PC-9 (cell line): ENCODE measurements around the gene KLC1. TPM values are rescaled to one million over a fixed set of nuclear protein-coding genes. Genes with fewer than 3 reads are reported as not detected.

Experiments
- BruUV-seq: library from RNA; stranded (reverse); fragments of 400-500 nt; replicated peaks from 2 replicates; lab custom pipeline; 2021; lab: Mats Ljungman, UMichigan
- CTCF ChIA-PET: fragments of 300-600 bp; sonication (Branson Sonifier 250); formaldehyde crosslinking; loops from one replicate; lab custom pipeline; 2022; ENCODE audit warnings: antibody characterized with exemption; lab: Charles Lee
- POLR2A ChIA-PET: fragments of 300-600 bp; sonication (Branson Sonifier 250); formaldehyde crosslinking; loops from one replicate; lab custom pipeline; 2022; ENCODE audit warnings: antibody characterized with exemption; ENCODE audit not compliant: unreplicated experiment; lab: Charles Lee
- DNase-seq, 2 experiments: peaks; one replicate each; pipeline versions ENCODE4 v3.0.0 to v3.0.0-alpha.2; 2015 to 2022; ENCODE audit warnings: mixed read lengths in 1 of 2
- H2AFZ ChIP-seq: fragments of 200-600 bp; sonication (generic); 2 replicates; pipeline ENCODE4 v1.8.1; 2017; ENCODE audit warnings: antibody characterized with exemption
- H3F3A ChIP-seq: fragments of 200-600 bp; sonication (generic); 2 replicates; pipeline ENCODE4 v1.8.1; 2017; ENCODE audit warnings: antibody characterized with exemption, mild to moderate bottlenecking, low read depth; ENCODE audit not compliant: insufficient read depth
- H3K27ac ChIP-seq: fragments of 200-600 bp; sonication (generic); 2 replicates; pipeline ENCODE4 v1.6.1; 2016; ENCODE audit warnings: mixed run types
- H3K27me3 ChIP-seq: fragments of 200-600 bp; sonication (generic); 2 replicates; pipeline ENCODE4 v1.6.1; 2016; ENCODE audit warnings: low read depth, mixed run types; ENCODE audit not compliant: insufficient read depth
- H3K36me3 ChIP-seq: fragments of 200-600 bp; sonication (generic); 2 replicates; pipeline ENCODE4 v1.6.1; 2016; ENCODE audit warnings: low read depth, mixed run types
- H3K4me1 ChIP-seq: fragments of 200-600 bp; sonication (generic); replicated peaks from 2 replicates; pipeline ENCODE4 v1.6.1; 2016; ENCODE audit warnings: mixed run types; ENCODE audit not compliant: insufficient read depth
- H3K4me2 ChIP-seq: fragments of 200-600 bp; sonication (generic); 2 replicates; pipeline ENCODE4 v1.6.1; 2017; ENCODE audit warnings: mixed run types
- H3K4me3 ChIP-seq: fragments of 200-600 bp; sonication (generic); 2 replicates; pipeline ENCODE4 v1.6.1; 2016; ENCODE audit warnings: mixed run types
- H3K79me2 ChIP-seq: fragments of 200-600 bp; sonication (generic); 2 replicates; pipeline ENCODE4 v1.6.1; 2017; ENCODE audit warnings: low read depth, mixed run types
- H3K9me2 ChIP-seq: fragments of 200-600 bp; sonication (generic); 2 replicates; pipeline ENCODE4 v1.8.1; 2017; ENCODE audit warnings: mild to moderate bottlenecking; ENCODE audit not compliant: insufficient read depth
- H3K9me3 ChIP-seq: fragments of 200-600 bp; sonication (generic); 2 replicates; pipeline ENCODE4 v1.8.1; 2016; ENCODE audit warnings: low read depth; ENCODE audit not compliant: insufficient read depth
- H4K20me1 ChIP-seq: fragments of 200-600 bp; sonication (generic); 2 replicates; pipeline ENCODE4 v1.8.1; 2017; ENCODE audit not compliant: insufficient read depth
- CTCF ChIP-seq: fragments of 200-600 bp; sonication (generic); conservative IDR thresholded peaks from 2 replicates; pipeline ENCODE4 v1.6.1; 2017; ENCODE audit warnings: mixed run types, antibody characterized with exemption, mild to moderate bottlenecking, moderate library complexity
- EZH2 ChIP-seq: fragments of 200-600 bp; sonication (generic); IDR thresholded peaks from 2 replicates; pipeline ENCODE4 v1.8.0; 2017; ENCODE audit warnings: antibody characterized with exemption, low read depth
- intact Hi-C: fragments of 100-400 bp; cut with micrococcal nuclease; formaldehyde crosslinking; loops from one replicate; pipeline ENCODE4 v1.10.0; 2022; ENCODE audit not compliant: unreplicated experiment
- total RNA-seq: library from RNA; stranded (reverse); gene quantifications from 2 replicates; pipeline ENCODE4 v1.2.3, GENCODE V29; 2021

The KLC1 gene
- total RNA-seq, 1 experiment from 2014 or later, result 254 TPM

DNA sequence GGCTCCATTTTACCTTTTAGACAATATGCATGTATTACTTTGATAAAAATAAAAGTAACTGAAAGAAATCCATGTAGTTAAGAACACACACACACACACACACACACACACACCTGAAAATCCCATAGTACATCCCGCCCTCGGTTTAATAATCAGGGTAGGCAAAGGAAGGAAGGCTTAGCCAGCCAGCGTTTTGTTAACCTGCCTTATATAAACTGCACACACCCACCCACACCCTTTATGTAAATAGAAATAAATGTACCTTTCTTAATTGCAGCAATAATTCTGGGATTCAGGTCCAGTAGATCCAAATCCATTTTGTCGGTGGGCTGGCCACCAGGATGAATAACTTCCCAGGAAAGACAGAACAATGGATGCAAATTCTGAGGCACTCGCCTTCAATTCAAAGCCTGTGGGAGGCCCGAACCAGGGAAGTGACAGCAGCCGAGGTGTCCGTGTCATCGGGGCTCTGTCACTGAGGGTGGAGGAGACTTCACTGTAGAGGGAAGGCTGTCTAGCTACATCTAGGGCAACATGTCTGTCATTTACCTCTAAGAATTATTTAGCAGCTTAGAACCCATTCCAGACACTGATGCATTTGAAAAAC lies 81.9 kb downstream of the KLC1 start:
- Histone ChIP-seq H3K9me3 (no peaks in the 10 kb centered on the region), H3K9me2 (no peaks in the 10 kb centered on the region), H3K79me2 (peaks cover 24% of the 10 kb centered on the region), H4K20me1 (no peaks in the 10 kb centered on the region; the same call in 1 of the 2 replicates), H3K27me3 (no peaks in the 10 kb centered on the region), H3K36me3 (peaks cover 21% of the 10 kb centered on the region; the same call in 1 of the 2 replicates), H3K4me3 (no peak overlapping the region), H3K4me1 (peaks cover 17% of the 10 kb centered on the region), H3K4me2 (no peak overlapping the region), H3K27ac (no peak overlapping the region), H3F3A (peaks cover 60% of the 10 kb centered on the region; the same call in 1 of the 2 replicates), H2AFZ (no peak overlapping the region)
- ChIA-PET POLR2A (no interaction called here), CTCF (no interaction called here)
- DNase-seq, result no peak
- no TSS peak for BruUV-seq
- intact Hi-C loops, result no loop called here
- no peak for TF ChIP-seq EZH2

DNA sequence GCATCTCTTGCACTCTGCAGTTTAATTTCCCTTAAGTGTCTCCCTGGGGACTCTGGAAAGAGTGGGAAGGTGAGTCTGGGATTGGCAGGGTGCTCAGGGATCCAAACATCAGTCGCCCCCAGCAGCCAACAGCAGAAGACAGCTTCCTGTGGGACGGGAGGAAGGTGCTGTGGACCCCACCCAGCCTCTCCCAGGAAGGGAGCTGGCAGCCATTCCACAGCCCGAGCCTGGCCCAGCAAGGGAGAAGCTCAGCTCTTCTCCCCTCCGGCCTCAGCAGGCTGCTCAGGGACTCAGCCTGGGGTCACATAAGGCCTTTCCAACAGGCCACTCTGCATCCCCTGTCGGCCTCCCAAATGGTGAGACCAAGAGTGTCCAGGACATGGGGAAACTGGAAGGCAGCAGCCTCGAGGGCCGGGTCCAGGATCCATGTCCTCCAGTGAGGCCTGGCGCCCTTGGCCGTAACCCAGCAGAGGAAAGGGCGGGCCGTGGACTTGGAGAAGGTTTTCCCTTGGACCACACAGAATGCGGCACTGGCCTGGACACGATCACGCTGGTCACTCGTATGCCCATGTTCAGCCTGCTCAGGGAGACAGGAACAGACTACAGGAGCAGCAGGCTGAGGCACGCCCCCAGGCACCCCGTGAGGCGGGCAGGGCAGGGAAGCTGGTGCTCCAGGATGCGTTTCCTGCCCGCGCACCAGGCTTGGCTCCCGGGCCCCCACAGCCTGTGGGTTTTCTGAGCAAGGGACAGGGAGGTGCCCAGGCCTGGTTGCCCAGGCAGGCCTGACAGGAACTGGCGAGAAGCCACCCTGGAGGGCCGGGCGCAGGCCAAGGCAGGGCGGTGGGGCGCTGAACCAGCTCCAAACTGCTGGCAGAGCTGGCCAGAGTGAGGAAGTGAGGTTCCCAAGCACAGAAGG lies 82.8 kb downstream of the KLC1 start:
- intact Hi-C loops, result no loop called here
- CTCF ChIA-PET, result interaction anchor here (0.5 to 0.6 kb wide), 2 partner anchors 17 to 364 kb away, joined by 3 read pairs; no protein-coding TSS in a partner anchor
- Histone ChIP-seq H2AFZ (no peak overlapping the region), H3K9me2 (no peaks in the 10 kb centered on the region), H3K9me3 (no peaks in the 10 kb centered on the region), H4K20me1 (peaks cover 3% of the 10 kb centered on the region; the same call in 1 of the 2 replicates), H3K36me3 (peaks cover 21% of the 10 kb centered on the region; the same call in 1 of the 2 replicates), H3K4me2 (no peak overlapping the region), H3K4me1 (peaks cover 19% of the 10 kb centered on the region), H3F3A (peaks cover 53% of the 10 kb centered on the region; the same call in 1 of the 2 replicates), H3K4me3 (no peak overlapping the region), H3K27ac (no peak overlapping the region), H3K79me2 (peaks cover 30% of the 10 kb centered on the region), H3K27me3 (no peaks in the 10 kb centered on the region)
- POLR2A ChIA-PET, result interaction anchor here (0.6 kb wide), 1 partner anchor 148 kb away, joined by 3 read pairs; no protein-coding TSS in a partner anchor
- BruUV-seq, result no TSS peak
- peak in 1 of 2 experiments; percentile 83 for DNase-seq
- TF ChIP-seq CTCF (no peak), EZH2 (no peak)

- Histone ChIP-seq H3K4me1 (peaks cover 24% of the 10 kb centered on the region), H3K4me2 (no peak overlapping the region), H3K9me3 (no peaks in the 10 kb centered on the region), H2AFZ (no peak overlapping the region), H3K4me3 (no peak overlapping the region), H3K27ac (no peak overlapping the region), H3K36me3 (peaks cover 17% of the 10 kb centered on the region; the same call in 1 of the 2 replicates), H4K20me1 (peaks cover 6% of the 10 kb centered on the region; the same call in 1 of the 2 replicates), H3F3A (peaks cover 53% of the 10 kb centered on the region; the same call in 1 of the 2 replicates), H3K27me3 (no peaks in the 10 kb centered on the region), H3K9me2 (no peaks in the 10 kb centered on the region), H3K79me2 (peaks cover 40% of the 10 kb centered on the region)
- BruUV-seq, result no TSS peak
- no peak for DNase-seq
- TF ChIP-seq CTCF (no peak), EZH2 (no peak)
- CTCF ChIA-PET, result interaction anchor here (0.5 to 0.6 kb wide), 2 partner anchors 18 to 363 kb away, joined by 3 read pairs; no protein-coding TSS in a partner anchor
- POLR2A ChIA-PET, result interaction anchor here (0.6 kb wide), 2 partner anchors 149 to 166 kb away, joined by 3 read pairs; no protein-coding TSS in a partner anchor
- intact Hi-C loops, result no loop called here
Observed at GRCh38 chr14:103712633-103713247, 83.7 kb downstream of the KLC1 start.
